GM19025 (cell line): ENCODE measurements around the gene EME1.

ENCODE experiments used
- ATAC-seq: cut with Tn5 transposase; IDR thresholded peaks from one replicate; pipeline ENCODE4 v1.9.1; 2021; ENCODE audit warnings: mild to moderate bottlenecking, low read depth, moderate library complexity; ENCODE audit not compliant: unreplicated experiment

EME1 gene

GRCh38 chr17:50347894-50348291 is 25.1 kb upstream of the EME1 start:
- ATAC-seq = no peak

- ATAC-seq = no peak
Measured at GRCh38 chr17:50348522-50349242, 24.3 kb upstream of the EME1 start.

- no peak for ATAC-seq
Measured at GRCh38 chr17:50349243-50349600, 23.8 kb upstream of the EME1 start.

- ATAC-seq = no peak
Measured at GRCh38 chr17:50350733-50351132, 22.3 kb upstream of the EME1 start.

- no peak for ATAC-seq
Measured at GRCh38 chr17:50352072-50352692, 20.8 kb upstream of the EME1 start.

- ATAC-seq = no peak
Measured at GRCh38 chr17:50352693-50353599, 20.1 kb upstream of the EME1 start.

GRCh38 chr17:50353600-50354195 is 19.3 kb upstream of the EME1 start:
- no peak for ATAC-seq

- ATAC-seq = no peak
Measured at GRCh38 chr17:50354198-50354597, 18.8 kb upstream of the EME1 start.

- no peak for ATAC-seq
Measured at GRCh38 chr17:50354776-50355175, 18.3 kb upstream of the EME1 start.

- no peak for ATAC-seq
Measured at GRCh38 chr17:50355336-50355700, 17.7 kb upstream of the EME1 start.

- ATAC-seq = no peak
Measured at GRCh38 chr17:50355701-50356341, 17.2 kb upstream of the EME1 start.

- ATAC-seq = no peak
Measured at GRCh38 chr17:50356418-50356817, 16.6 kb upstream of the EME1 start.

GRCh38 chr17:50356892-50357510 is 16.0 kb upstream of the EME1 start:
- no peak for ATAC-seq

GRCh38 chr17:50358177-50358576 is 14.9 kb upstream of the EME1 start:
- ATAC-seq = no peak

- ATAC-seq = no peak
Measured at GRCh38 chr17:50359005-50359699, 13.9 kb upstream of the EME1 start.

GRCh38 chr17:50359998-50360461 is 13.0 kb upstream of the EME1 start:
- no peak for ATAC-seq

- ATAC-seq = no peak
Measured at GRCh38 chr17:50360486-50361115, 12.4 kb upstream of the EME1 start.

GRCh38 chr17:50361561-50362480 is 11.2 kb upstream of the EME1 start:
- no peak for ATAC-seq
